ENCODE measurements around the gene GCLC. TPM values are rescaled to one million over a fixed set of nuclear protein-coding genes. Genes with fewer than 3 reads are reported as not detected.
A peak's percentile ranks its signal among the peaks of the same experiment; 100 is the strongest.
"Not testable (repeated sequence)": the region's sequence is repeated elsewhere in the genome, so short reads cannot be mapped to it uniquely, and the experiment has no call there.

The GCLC gene
- 26.7 TPM for total RNA-seq
- long read RNA-seq, transcript GCLC-215 (16 exons, 3,785 nt) = major isoform, 11 of 14 reads
- long read RNA-seq, partial matches to known transcripts = 2 of 14 reads
- long read RNA-seq, other reads (novel, unspliced or antisense) = 1 of 14 reads

- peak; percentile 84 for ATAC-seq
- DNase-seq (ENCODE audit: missing footprints) = peak; percentile 98
- intact Hi-C loops (cut with DNase I) = loop anchor here (2.0 to 10.0 kb wide), 4 partner anchors 52 to 970 kb away; partner anchors contain the start of gene TRAM2
Measured at GRCh38 chr6:53544470-53545308, at the start of gene GCLC. Gene GCLC (minus strand): TSS chr6:53545101. CDS start chr6:53544645, 456 bp downstream.

GRCh38 chr6:53594596-53594995 lies 49.7 kb upstream of the GCLC start:
- intact Hi-C loops (cut with DNase I) = no loop called here
- DNase-seq (ENCODE audit: missing footprints) (no peak), ATAC-seq (no peak)

- DNase-seq (ENCODE audit: missing footprints) (no peak), ATAC-seq (no peak)
- intact Hi-C loops (cut with DNase I) = no loop called here
Measured at GRCh38 chr6:53593001-53593488, 48.1 kb upstream of the GCLC start.

- ATAC-seq (no peak), DNase-seq (ENCODE audit: missing footprints) (no peak)
- intact Hi-C loops (cut with DNase I) = no loop called here
Measured at GRCh38 chr6:53591873-53592272, 47.0 kb upstream of the GCLC start.

GRCh38 chr6:53588816-53589509 lies 44.1 kb upstream of the GCLC start:
- ATAC-seq (no peak), DNase-seq (ENCODE audit: missing footprints) (no peak)
- intact Hi-C loops (cut with DNase I) = no loop called here

GRCh38 chr6:53587291-53587690 lies 42.4 kb upstream of the GCLC start:
- intact Hi-C loops (cut with DNase I) = no loop called here
- ATAC-seq (no peak), DNase-seq (ENCODE audit: missing footprints) (no peak)

GRCh38 chr6:53585208-53585900 lies 40.5 kb upstream of the GCLC start:
- ATAC-seq = no peak
- no peak for DNase-seq (ENCODE audit: missing footprints)
- intact Hi-C loops (cut with DNase I) = no loop called here

GRCh38 chr6:53584726-53585125 lies 39.8 kb upstream of the GCLC start:
- ATAC-seq = no peak
- no peak for DNase-seq (ENCODE audit: missing footprints)
- intact Hi-C loops (cut with DNase I) = no loop called here

- no peak for ATAC-seq
- DNase-seq (ENCODE audit: missing footprints) = no peak
- intact Hi-C loops (cut with DNase I) = no loop called here
Measured at GRCh38 chr6:53583451-53583850, 38.5 kb upstream of the GCLC start.

GRCh38 chr6:53582963-53583362 lies 38.1 kb upstream of the GCLC start:
- DNase-seq (ENCODE audit: missing footprints) = no peak
- ATAC-seq = no peak
- intact Hi-C loops (cut with DNase I) = no loop called here

GRCh38 chr6:53581856-53582255 lies 37.0 kb upstream of the GCLC start:
- intact Hi-C loops (cut with DNase I) = no loop called here

GRCh38 chr6:53581173-53581773 lies 36.4 kb upstream of the GCLC start:
- DNase-seq (ENCODE audit: missing footprints) (no peak), ATAC-seq (no peak)
- intact Hi-C loops (cut with DNase I) = no loop called here

More at GRCh38 chr6:53581856-53582255, 37.0 kb upstream of the GCLC start:
- ATAC-seq (no peak), DNase-seq (ENCODE audit: missing footprints) (no peak)

- intact Hi-C loops (cut with DNase I) = no loop called here
- DNase-seq (ENCODE audit: missing footprints) (no peak), ATAC-seq (no peak)
Measured at GRCh38 chr6:53579338-53579737, 34.4 kb upstream of the GCLC start.

- DNase-seq (ENCODE audit: missing footprints) (no peak), ATAC-seq (no peak)
- intact Hi-C loops (cut with DNase I) = no loop called here
Measured at GRCh38 chr6:53578371-53578770, 33.5 kb upstream of the GCLC start.

GRCh38 chr6:53573299-53573698 lies 28.4 kb upstream of the GCLC start:
- ATAC-seq = no peak
- DNase-seq (ENCODE audit: missing footprints) = no peak
- intact Hi-C loops (cut with DNase I) = no loop called here

GRCh38 chr6:53572379-53572778 lies 27.5 kb upstream of the GCLC start:
- DNase-seq (ENCODE audit: missing footprints); intact Hi-C loops (cut with DNase I); ATAC-seq: not testable (repeated sequence)

GRCh38 chr6:53568776-53569616 lies 24.1 kb upstream of the GCLC start:
- DNase-seq (ENCODE audit: missing footprints) = no peak
- no peak for ATAC-seq
- intact Hi-C loops (cut with DNase I) = no loop called here

- no peak for DNase-seq (ENCODE audit: missing footprints)
- intact Hi-C loops (cut with DNase I) = no loop called here
- ATAC-seq = no peak
Measured at GRCh38 chr6:53567701-53568100, 22.8 kb upstream of the GCLC start.

Measured in Right ventricle myocardium inferior (tissue), 1 donor.